ENCODE measurements around the gene TEX35.

GRCh38 chr1:178533121-178533946 lies 20.4 kb downstream of the TEX35 start:
- TF ChIP-seq CTCF (conservative IDR thresholded peaks at IDR 0.05; ENCODE audit: low read length) (no peak), EZH2phosphoT487 (IDR thresholded peaks at IDR 0.05; ENCODE audit: borderline replicate concordance, low read depth, low read length) (no peak)
